ENCODE results near the gene TSSK6.

DNA sequence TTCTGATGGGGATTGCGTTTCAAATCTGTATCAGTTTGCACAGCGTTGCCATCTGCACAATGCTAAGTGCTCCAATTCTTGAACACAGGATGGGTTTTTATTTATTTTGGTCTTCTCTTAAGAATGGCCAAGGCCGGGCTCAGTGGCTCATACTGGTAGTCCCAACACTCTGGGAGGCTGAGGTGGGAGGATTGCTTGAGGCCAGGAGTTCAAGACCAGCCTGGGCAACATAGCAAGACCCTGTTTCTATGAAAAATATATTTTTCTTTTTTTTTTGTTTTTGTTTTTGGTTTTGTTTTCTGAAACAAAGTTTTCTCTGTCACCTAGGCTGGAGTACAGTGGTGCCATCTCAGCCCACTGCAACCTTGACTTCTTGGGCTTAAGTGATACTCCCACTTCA is 7.8 kb upstream of the TSSK6 start:
- TF ChIP-seq, protein P1, sequence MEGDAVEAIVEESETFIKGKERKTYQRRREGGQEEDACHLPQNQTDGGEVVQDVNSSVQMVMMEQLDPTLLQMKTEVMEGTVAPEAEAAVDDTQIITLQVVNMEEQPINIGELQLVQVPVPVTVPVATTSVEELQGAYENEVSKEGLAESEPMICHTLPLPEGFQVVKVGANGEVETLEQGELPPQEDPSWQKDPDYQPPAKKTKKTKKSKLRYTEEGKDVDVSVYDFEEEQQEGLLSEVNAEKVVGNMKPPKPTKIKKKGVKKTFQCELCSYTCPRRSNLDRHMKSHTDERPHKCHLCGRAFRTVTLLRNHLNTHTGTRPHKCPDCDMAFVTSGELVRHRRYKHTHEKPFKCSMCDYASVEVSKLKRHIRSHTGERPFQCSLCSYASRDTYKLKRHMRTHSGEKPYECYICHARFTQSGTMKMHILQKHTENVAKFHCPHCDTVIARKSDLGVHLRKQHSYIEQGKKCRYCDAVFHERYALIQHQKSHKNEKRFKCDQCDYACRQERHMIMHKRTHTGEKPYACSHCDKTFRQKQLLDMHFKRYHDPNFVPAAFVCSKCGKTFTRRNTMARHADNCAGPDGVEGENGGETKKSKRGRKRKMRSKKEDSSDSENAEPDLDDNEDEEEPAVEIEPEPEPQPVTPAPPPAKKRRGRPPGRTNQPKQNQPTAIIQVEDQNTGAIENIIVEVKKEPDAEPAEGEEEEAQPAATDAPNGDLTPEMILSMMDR (IDR thresholded peaks at IDR 0.05) = no peak
- TF ChIP-seq POLR2A (IDR thresholded peaks at IDR 0.05) = no peak

All from testis (tissue), 2 donors.